Measurements from ENCODE around the gene CNTN3.

GRCh38 chr3:74603292-74603691 is 11.2 kb downstream of the CNTN3 start:
- no peak for TF ChIP-seq CTCF (IDR thresholded peaks at IDR 0.05)
- TF ChIP-seq POLR2A (IDR thresholded peaks at IDR 0.05), result no peak
- no peak for TF ChIP-seq POLR2AphosphoS5 (IDR thresholded peaks at IDR 0.05)

Data from gastroesophageal sphincter (tissue), 3 donors.